Measurements from ENCODE around the gene GADD45G. TPM values are rescaled to one million over a fixed set of nuclear protein-coding genes. Genes with fewer than 3 reads are reported as not detected.

The GADD45G gene
- total RNA-seq = 10 to 100 TPM in 1 of 2 donors, 1 to 10 TPM in 1; 8.1 to 10.8 TPM

GRCh38 chr9:89604729-89605464 is at the start of gene GADD45G:
TSS of gene GADD45G (plus strand) at chr9:89605012. CDS start at chr9:89605122, 110 bp downstream.
- H3K9ac ChIP-seq (ENCODE audit: low read depth in 2 of 2, low read length in 2 of 2) = peak within 1 kb of the TSS; percentile 88 to 89
- H3K36me3 ChIP-seq = no peaks in the 10 kb centered on the region
- intact Hi-C loops (cut with DNase I) = loop anchor here (5.0 to 10.0 kb wide), 3 partner anchors 130 to 392 kb away; no protein-coding TSS in a partner anchor
- no peak for TF ChIP-seq CTCF (IDR thresholded peaks at IDR 0.05)
- H3K9me3 ChIP-seq = no peaks in the 10 kb centered on the region
- no peaks in the 10 kb centered on the region for H3K27me3 ChIP-seq
- peak within 1 kb of the TSS; percentile 95 for H3K4me3 ChIP-seq
- no peaks in the 10 kb centered on the region for H3K4me1 ChIP-seq
- peak within 1 kb of the TSS; percentile 93 for H3K27ac ChIP-seq
- DNase-seq = peak; percentile 95

- no peaks in the 10 kb centered on the region for H3K9me3 ChIP-seq
- H3K4me3 ChIP-seq = no peak overlapping the region
- DNase-seq = no peak
- no peaks in the 10 kb centered on the region for H3K27me3 ChIP-seq
- intact Hi-C loops (cut with DNase I) = no loop called here
- no peaks in the 10 kb centered on the region for H3K36me3 ChIP-seq
- no peak overlapping the region for H3K9ac ChIP-seq (ENCODE audit: low read depth in 2 of 2, low read length in 2 of 2)
- TF ChIP-seq CTCF (IDR thresholded peaks at IDR 0.05) = no peak
- H3K27ac ChIP-seq = no peak overlapping the region
- peaks cover 5% of the 10 kb centered on the region for H3K4me1 ChIP-seq
These were observed 49.8 kb upstream of the GADD45G start for GRCh38 chr9:89555036-89555415.

GRCh38 chr9:89555451-89556375 is 49.1 kb upstream of the GADD45G start:
- peak overlapping the region in 1 of 2 donors; percentile 8 for H3K9ac ChIP-seq (ENCODE audit: low read depth in 2 of 2, low read length in 2 of 2)
- H3K4me1 ChIP-seq = peaks cover 5% of the 10 kb centered on the region
- H3K27me3 ChIP-seq = no peaks in the 10 kb centered on the region
- TF ChIP-seq CTCF (IDR thresholded peaks at IDR 0.05) = no peak
- no peak for DNase-seq
- intact Hi-C loops (cut with DNase I) = no loop called here
- H3K27ac ChIP-seq = no peak overlapping the region
- no peaks in the 10 kb centered on the region for H3K36me3 ChIP-seq
- no peaks in the 10 kb centered on the region for H3K9me3 ChIP-seq
- H3K4me3 ChIP-seq = no peak overlapping the region

- Histone ChIP-seq H3K9ac (ENCODE audit: low read depth in 2 of 2, low read length in 2 of 2) (no peak overlapping the region), H3K9me3 (no peaks in the 10 kb centered on the region), H3K4me3 (no peak overlapping the region), H3K27ac (no peak overlapping the region), H3K27me3 (no peaks in the 10 kb centered on the region), H3K4me1 (peaks cover 5% of the 10 kb centered on the region), H3K36me3 (no peaks in the 10 kb centered on the region)
- TF ChIP-seq CTCF (IDR thresholded peaks at IDR 0.05) = no peak
- DNase-seq = no peak
- intact Hi-C loops (cut with DNase I) = no loop called here
These were observed 46.5 kb upstream of the GADD45G start for GRCh38 chr9:89558196-89558899.

GRCh38 chr9:89558948-89559347 is 45.9 kb upstream of the GADD45G start:
- intact Hi-C loops (cut with DNase I) = no loop called here
- H3K4me1 ChIP-seq = peaks cover 5% of the 10 kb centered on the region
- no peak for DNase-seq
- H3K27ac ChIP-seq = no peak overlapping the region
- H3K9ac ChIP-seq (ENCODE audit: low read depth in 2 of 2, low read length in 2 of 2) = no peak overlapping the region
- H3K36me3 ChIP-seq = no peaks in the 10 kb centered on the region
- no peak overlapping the region for H3K4me3 ChIP-seq
- TF ChIP-seq CTCF (IDR thresholded peaks at IDR 0.05) = no peak
- no peaks in the 10 kb centered on the region for H3K27me3 ChIP-seq
- no peaks in the 10 kb centered on the region for H3K9me3 ChIP-seq
